Esophagus (tissue), 2 donors: ENCODE data around the gene TNFSF8. TPM values are rescaled to one million over a fixed set of nuclear protein-coding genes. Genes with fewer than 3 reads are reported as not detected.

Experiments used
- H3K27ac ChIP-seq, 2 donors: one replicate each; pipeline ENCODE4 v1.5.1; 2013; ENCODE audit warnings: low read depth in 2 of 2, mild to moderate bottlenecking in 2 of 2, inconsistent platforms in 1 of 2, low read length in 1 of 2, moderate library complexity in 1 of 2
- H3K27me3 ChIP-seq, 2 donors: one replicate each; pipeline ENCODE4 v1.6.1; 2013; ENCODE audit warnings: low read length in 2 of 2, control low read depth in 1 of 2, mild to moderate bottlenecking in 1 of 2; ENCODE audit not compliant: insufficient read depth in 2 of 2, control insufficient read depth in 1 of 2
- H3K36me3 ChIP-seq, 2 donors: one replicate each; pipeline ENCODE4 v1.6.1; 2013; ENCODE audit warnings: low read length in 1 of 2; ENCODE audit not compliant: control insufficient read depth in 2 of 2, insufficient read depth in 2 of 2
- H3K4me1 ChIP-seq, 2 donors: one replicate each; pipeline ENCODE4 v1.6.1; 2013; ENCODE audit warnings: low read length in 1 of 2; ENCODE audit not compliant: control insufficient read depth in 2 of 2, insufficient read depth in 2 of 2
- H3K4me3 ChIP-seq, 2 donors: one replicate each; pipeline ENCODE4 v1.5.1; 2013; ENCODE audit warnings: low read length in 2 of 2, mild to moderate bottlenecking in 2 of 2, low read depth in 1 of 2, moderate library complexity in 1 of 2
- H3K9me3 ChIP-seq, 2 donors: one replicate each; pipeline ENCODE4 v1.6.1; 2013; ENCODE audit warnings: mild to moderate bottlenecking in 2 of 2, low read depth in 1 of 2, low read length in 1 of 2, moderate library complexity in 1 of 2; ENCODE audit not compliant: control insufficient read depth in 2 of 2, insufficient read depth in 1 of 2
- WGBS, 2 donors: extraction: QIAGEN DNeasy Blood & Tissue Kit; methylation state at CpG; one replicate each; pipeline ENCODE4 v1.1.7; 2013; 5-methylcytosine and 5-hydroxymethylcytosine counted together
- polyA plus RNA-seq, 2 donors: library from polyadenylated mRNA; stranded (reverse); fragments of 200-250 nt; gene quantifications; one replicate each; pipeline ENCODE4 v1.2.3, GENCODE V29; 2013
- donor health status: healthy with polysubstance abuse.
- donor health status: Bipolar disorder and iron deficiency.

The TNFSF8 gene
- polyA plus RNA-seq, 2 donors: 0.18 to 0.47 TPM

DNA sequence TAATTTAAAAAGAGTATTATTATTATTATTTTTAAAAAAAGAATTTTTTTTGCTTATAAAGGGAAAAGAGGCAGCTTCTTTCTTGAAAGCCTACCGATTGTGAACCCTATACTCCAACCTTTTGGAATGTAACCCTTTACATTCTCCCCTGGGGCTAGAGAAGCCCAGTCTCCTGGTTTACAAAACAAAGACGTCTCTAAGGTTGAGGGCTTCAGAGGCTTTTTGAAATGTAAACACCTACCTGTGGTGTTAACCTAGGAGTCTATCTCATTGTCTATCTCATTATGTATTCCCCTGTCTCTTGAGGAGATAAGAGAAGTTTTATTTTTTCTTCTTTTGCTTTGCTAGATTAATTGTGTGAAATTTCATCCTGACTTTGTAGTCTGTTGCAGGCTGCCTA, 4.7 kb downstream of the TNFSF8 start:
- WGBS, 2 donors: 54 to 64% methylated on average over 2 of the region's 2 CpGs
- Histone ChIP-seq H3K4me3 (no peak overlapping the region), H3K4me1 (no peaks in the 10 kb centered on the region), H3K36me3 (no peaks in the 10 kb centered on the region), H3K27me3 (no peaks in the 10 kb centered on the region), H3K27ac (no peak overlapping the region), H3K9me3 (no peaks in the 10 kb centered on the region)

DNA sequence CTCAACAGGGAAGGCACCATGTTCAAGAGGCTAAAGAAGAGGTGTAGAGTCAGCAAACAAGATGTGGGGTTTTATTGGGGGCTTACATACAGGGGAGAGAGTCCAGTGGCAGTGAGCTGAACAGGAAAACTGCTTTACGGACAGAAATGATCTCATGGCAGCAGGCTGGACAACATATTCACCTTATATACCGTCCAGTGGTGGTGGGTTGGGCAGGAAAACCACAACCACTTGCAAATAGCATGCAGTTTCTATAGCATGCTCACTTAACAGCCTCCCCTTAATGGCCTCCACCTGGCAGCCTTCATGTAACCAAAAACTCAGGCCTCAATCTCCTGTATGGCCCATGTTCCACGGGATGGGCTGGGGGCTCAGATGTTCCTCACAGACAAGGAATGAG, 5.4 kb downstream of the TNFSF8 start:
- H3K4me3 ChIP-seq: no peak overlapping the region
- no peaks in the 10 kb centered on the region for H3K27me3 ChIP-seq
- no peaks in the 10 kb centered on the region for H3K4me1 ChIP-seq
- 70% methylated on average over 3 of the region's 3 CpGs for WGBS, 2 donors
- no peak overlapping the region for H3K27ac ChIP-seq
- no peaks in the 10 kb centered on the region for H3K9me3 ChIP-seq
- H3K36me3 ChIP-seq: no peaks in the 10 kb centered on the region

DNA sequence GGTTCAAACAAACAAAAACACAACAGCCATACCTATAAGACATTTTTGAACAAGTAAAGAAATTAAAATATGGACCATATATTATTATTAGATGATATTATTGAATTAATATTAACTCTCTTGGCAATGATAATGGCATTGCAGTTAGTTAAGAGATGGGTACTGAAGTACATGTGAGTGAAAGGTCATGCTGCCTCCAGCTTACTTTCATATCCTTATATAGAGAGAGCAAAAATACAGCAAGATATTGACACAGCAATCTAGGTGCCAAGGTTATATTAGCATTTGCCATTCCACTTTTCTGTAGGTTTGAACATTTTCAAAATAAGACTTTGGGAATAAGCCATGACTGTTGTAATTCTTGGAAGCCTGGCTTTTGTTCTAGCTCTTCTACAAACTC, 6.1 kb downstream of the TNFSF8 start:
- no peaks in the 10 kb centered on the region for H3K4me1 ChIP-seq
- no peak overlapping the region for H3K4me3 ChIP-seq
- H3K9me3 ChIP-seq: no peaks in the 10 kb centered on the region
- no peaks in the 10 kb centered on the region for H3K27me3 ChIP-seq
- no peak overlapping the region for H3K27ac ChIP-seq
- H3K36me3 ChIP-seq: no peaks in the 10 kb centered on the region

DNA sequence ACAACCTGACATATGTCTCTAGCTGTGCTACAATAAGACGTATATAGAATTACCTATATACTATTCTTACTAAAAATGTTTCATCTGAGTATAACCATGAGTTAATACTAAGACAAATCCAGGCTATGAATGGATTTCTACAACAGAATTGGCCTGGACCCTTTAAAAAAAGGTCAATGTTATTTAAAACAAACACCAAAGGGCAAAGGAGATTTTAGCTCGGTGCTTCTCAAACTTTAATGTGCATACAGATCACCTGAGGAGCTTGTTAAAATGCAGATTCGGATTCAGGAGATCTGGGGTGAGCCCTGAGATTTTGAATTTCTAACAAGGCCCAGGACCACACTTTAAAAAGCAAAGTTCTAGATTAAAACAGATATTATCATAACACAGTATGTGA, 6.5 kb downstream of the TNFSF8 start:
- no peak overlapping the region for H3K4me3 ChIP-seq
- no peaks in the 10 kb centered on the region for H3K4me1 ChIP-seq
- H3K9me3 ChIP-seq: no peaks in the 10 kb centered on the region
- no peak overlapping the region for H3K27ac ChIP-seq
- WGBS, 2 donors: 83 to 88% methylated on average over 3 of the region's 3 CpGs
- H3K36me3 ChIP-seq: no peaks in the 10 kb centered on the region
- H3K27me3 ChIP-seq: no peaks in the 10 kb centered on the region

DNA sequence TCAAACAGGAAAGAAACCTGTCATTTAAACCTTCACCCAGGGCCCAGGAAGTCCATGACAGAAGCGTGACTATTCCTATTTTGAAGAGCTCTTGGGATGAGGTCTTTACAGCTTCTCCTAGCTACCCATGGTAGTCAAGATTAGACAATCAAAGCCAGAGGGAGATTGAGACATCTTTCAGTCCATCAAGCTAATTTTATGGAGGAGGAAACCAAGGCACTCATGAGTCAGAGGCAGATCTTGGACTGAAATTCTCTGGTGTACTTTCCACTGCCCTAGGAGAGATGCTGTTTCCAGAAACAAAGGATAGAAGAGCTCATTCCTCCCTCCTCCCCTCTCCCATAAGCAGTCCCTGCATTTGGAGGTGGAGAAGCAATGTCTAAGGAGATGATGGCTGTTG, 9.2 kb downstream of the TNFSF8 start:
- H3K9me3 ChIP-seq: no peaks in the 10 kb centered on the region
- H3K27me3 ChIP-seq: no peaks in the 10 kb centered on the region
- H3K27ac ChIP-seq: no peak overlapping the region
- H3K36me3 ChIP-seq: no peaks in the 10 kb centered on the region
- no peak overlapping the region for H3K4me3 ChIP-seq
- no peaks in the 10 kb centered on the region for H3K4me1 ChIP-seq
- WGBS, 2 donors: 89 to 95% methylated on average over 1 of the region's 1 CpG

DNA sequence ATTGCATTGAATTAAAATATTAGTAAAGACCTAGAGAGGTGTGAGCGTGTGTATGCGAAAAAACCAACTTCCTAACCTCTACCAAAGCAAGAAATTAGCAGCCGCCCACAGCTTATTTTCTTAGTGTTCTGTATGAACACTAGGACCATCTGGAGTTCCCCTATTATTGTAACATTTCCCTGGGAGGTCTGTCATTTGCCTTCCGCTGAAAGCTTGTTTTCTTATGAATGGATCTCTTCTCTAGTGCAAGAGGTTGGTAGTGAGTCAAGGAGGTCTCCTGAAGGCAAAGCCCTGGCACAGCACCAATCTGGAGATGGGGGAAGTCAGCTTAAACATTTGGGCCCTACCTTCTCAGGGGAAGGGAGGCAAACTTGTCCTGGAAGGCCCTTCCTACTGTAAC, 10.8 kb downstream of the TNFSF8 start:
- 83 to 84% methylated on average over 4 of the region's 4 CpGs for WGBS, 2 donors
- Histone ChIP-seq H3K4me1 (no peaks in the 10 kb centered on the region), H3K27me3 (no peaks in the 10 kb centered on the region), H3K9me3 (no peaks in the 10 kb centered on the region), H3K4me3 (no peak overlapping the region), H3K27ac (no peak overlapping the region), H3K36me3 (no peaks in the 10 kb centered on the region)

DNA sequence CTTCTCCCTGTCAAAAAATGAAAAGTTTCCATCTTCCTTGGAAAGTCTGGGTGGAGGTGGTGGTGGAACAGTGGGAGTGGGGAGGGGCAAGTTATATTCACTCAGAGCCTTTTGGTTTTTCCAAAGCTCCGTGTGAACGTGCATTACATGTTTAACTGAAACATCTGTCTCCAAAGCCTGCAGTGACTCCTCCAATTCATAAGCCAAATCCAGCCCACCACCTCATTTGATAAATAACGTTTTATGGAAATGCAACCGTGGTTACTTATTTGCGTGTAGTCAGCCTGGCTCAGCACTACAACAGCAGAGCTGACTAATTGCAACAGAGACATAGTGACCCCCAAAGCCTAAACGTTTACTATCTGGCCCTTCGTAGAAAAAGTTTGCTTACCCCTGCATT, 13.9 kb downstream of the TNFSF8 start:
- WGBS, 2 donors: 69% methylated on average over 7 of the region's 7 CpGs
- no peak overlapping the region for H3K4me3 ChIP-seq
- no peak overlapping the region for H3K27ac ChIP-seq
- no peaks in the 10 kb centered on the region for H3K36me3 ChIP-seq
- peaks cover 0 to 5% of the 10 kb centered on the region in 2 donors for H3K27me3 ChIP-seq
- H3K9me3 ChIP-seq: no peaks in the 10 kb centered on the region
- no peaks in the 10 kb centered on the region for H3K4me1 ChIP-seq

DNA sequence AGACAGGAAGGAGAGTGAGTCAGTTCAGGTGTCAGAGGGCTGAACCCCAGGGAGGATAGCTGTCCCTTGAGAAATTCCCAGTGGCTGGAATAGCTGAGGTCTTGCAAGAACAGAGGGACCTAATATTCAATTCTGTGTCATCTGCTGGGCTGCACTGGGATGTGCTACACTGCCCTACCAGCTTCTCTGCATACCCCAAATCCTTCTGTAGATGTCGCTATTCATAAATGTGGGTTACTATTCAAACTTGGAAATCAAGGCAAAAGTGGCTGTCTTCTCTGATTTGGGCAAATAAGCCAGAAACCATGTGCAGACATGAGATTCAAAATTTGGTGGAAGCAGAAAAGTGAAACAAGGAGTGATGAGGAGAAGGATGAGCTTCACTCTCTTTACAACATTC, 16.3 kb downstream of the TNFSF8 start:
- H3K36me3 ChIP-seq: no peaks in the 10 kb centered on the region
- H3K27ac ChIP-seq: no peak overlapping the region
- peaks cover 0 to 5% of the 10 kb centered on the region in 2 donors for H3K27me3 ChIP-seq
- H3K4me1 ChIP-seq: no peaks in the 10 kb centered on the region
- WGBS, 2 donors: 92 to 93% methylated on average over 1 of the region's 1 CpG
- no peaks in the 10 kb centered on the region for H3K9me3 ChIP-seq
- no peak overlapping the region for H3K4me3 ChIP-seq

DNA sequence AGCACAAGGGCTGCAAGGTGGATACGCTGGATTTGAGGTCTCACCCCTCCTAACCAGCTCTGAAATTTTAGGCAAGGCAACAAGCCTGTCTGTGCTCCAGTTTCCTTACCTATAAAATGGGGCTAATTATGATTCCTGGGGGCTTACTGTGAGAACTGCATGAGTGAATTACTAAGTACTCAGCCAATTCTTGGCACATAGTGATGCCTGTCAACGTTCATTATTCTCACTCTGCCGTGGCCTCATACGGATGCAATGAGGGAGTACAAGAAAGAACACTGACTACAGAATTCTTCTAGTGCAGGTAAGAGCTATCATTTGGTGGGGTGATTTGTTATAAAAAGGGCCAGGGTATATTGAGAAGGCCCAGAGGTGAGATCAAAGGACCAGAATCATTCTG, 16.7 kb downstream of the TNFSF8 start:
- H3K4me3 ChIP-seq: no peak overlapping the region
- H3K27ac ChIP-seq: no peak overlapping the region
- no peaks in the 10 kb centered on the region for H3K36me3 ChIP-seq
- no peaks in the 10 kb centered on the region for H3K4me1 ChIP-seq
- peaks cover 0 to 5% of the 10 kb centered on the region in 2 donors for H3K27me3 ChIP-seq
- no peaks in the 10 kb centered on the region for H3K9me3 ChIP-seq
- 86 to 89% methylated on average over 4 of the region's 4 CpGs for WGBS, 2 donors

DNA sequence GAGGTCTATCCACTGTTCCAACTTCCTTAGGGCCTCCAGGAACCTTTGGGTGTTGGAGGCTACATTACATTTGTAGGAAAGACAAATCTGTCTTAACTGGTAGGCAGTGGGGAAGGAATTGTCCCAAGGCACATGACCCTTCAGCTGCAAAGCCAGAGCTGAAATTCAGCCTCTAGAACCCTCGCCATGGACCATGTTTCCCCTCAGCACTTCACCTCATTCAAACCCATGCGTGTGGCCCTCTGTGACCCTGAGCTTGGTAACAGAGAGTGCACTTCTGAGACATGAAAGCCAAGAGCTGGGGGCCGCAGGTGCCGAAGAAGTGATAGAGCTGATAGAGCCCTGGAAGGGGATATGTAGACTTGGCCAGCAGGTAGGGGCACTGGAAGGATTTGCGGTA, 17.2 kb downstream of the TNFSF8 start:
- Histone ChIP-seq H3K27ac (no peak overlapping the region), H3K9me3 (no peaks in the 10 kb centered on the region), H3K36me3 (no peaks in the 10 kb centered on the region), H3K27me3 (peaks cover 0 to 5% of the 10 kb centered on the region in 2 donors), H3K4me1 (no peaks in the 10 kb centered on the region), H3K4me3 (no peak overlapping the region)
- 83 to 91% methylated on average over 5 of the region's 5 CpGs for WGBS, 2 donors
